IMR-90 (cell line): ENCODE results near the gene USH2A.

ENCODE experiments used
- CTCF ChIP-seq: conservative IDR thresholded peaks from 2 replicates; pipeline ENCODE4 v1.5.1; 2012; ENCODE audit warnings: mild to moderate bottlenecking, low read depth, low read length, improper control_type of control experiment
- MAZ ChIP-seq: IDR thresholded peaks from 2 replicates; pipeline ENCODE4 v1.6.1; 2012; ENCODE audit warnings: low read depth, mild to moderate bottlenecking, low read length, improper control_type of control experiment, moderate library complexity, borderline replicate concordance
- RFX5 ChIP-seq: IDR thresholded peaks from 2 replicates; pipeline ENCODE4 v1.8.0; 2012; ENCODE audit warnings: low read depth, mild to moderate bottlenecking, low read length, moderate library complexity

- TF ChIP-seq CTCF: no peak
- no peak for TF ChIP-seq RFX5
- no peak for TF ChIP-seq MAZ
Observed at GRCh38 chr1:216168546-216168945, 254.7 kb downstream of the USH2A start.
